Stimulated activated CD4-positive, alpha-beta T cell treated with anti-CD3 and anti-CD28 coated beads, Interleukin-4, amount 100 ng/mL, for 1 hour (primary cell): ENCODE measurements around the gene RAB41.
"Not testable (repeated sequence)": the region's sequence is repeated elsewhere in the genome, so short reads cannot be mapped to it uniquely, and the experiment has no call there.

Source experiments
- DNase-seq: peaks from one replicate; pipeline ENCODE4 v3.0.0-alpha.2; 2020

The RAB41 gene

DNA sequence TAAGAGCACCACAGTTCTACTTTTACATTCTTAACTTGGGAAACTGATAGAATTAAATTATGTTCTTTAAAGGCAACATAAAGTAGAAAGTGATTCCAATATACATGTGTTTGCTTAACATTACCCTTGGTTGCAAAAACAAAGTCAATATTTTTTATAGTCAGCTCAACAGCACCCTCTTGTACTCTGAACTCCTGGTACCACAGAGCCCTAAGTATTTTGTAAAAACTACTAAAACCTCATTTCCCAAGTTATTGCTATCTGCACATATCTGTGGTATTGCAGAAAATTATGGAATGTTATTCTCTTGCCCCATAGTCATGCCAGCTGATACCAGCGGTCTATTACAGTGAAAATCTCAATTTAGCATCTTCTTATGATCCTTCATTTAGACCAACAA lies 10.8 kb downstream of the RAB41 start:
- no peak for DNase-seq

DNA sequence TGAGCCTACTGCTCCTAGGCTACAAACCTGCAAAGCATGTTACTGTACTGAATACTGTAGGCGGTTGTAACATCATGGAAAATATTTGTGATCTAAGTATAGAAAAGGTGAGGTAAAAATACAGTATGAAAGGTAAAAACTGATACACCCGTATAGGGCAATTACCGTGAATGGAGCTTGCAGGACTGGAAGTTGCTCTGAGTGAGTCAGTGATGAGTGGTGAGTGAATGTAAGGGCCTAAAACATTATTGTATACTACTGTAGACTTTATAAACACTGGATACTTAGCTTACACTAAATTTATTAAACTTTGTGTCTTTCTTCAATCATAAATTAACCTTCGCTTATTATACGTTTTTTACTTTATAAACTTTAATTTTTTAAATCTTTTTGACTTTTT lies 11.6 kb downstream of the RAB41 start:
- DNase-seq, result no peak

DNA sequence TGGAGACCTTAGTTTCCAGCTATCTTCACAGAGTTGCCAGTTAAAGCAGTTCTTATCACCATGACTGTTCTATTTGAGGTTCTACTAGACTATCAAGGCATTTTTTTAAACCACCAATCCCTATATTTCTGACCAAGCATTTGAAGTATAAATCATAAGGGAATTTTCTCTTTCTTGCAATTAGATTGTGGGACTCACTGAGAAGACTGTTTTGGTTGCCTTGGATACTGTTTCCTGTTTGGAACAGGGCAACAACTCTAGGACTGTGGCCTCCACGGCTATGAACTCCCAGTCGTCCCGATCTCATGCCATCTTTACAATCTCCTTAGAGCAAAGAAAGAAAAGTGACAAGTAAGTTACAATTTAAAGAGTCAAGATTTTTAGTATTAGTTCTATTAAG lies 19.7 kb downstream of the RAB41 start:
- DNase-seq, result no peak

DNA sequence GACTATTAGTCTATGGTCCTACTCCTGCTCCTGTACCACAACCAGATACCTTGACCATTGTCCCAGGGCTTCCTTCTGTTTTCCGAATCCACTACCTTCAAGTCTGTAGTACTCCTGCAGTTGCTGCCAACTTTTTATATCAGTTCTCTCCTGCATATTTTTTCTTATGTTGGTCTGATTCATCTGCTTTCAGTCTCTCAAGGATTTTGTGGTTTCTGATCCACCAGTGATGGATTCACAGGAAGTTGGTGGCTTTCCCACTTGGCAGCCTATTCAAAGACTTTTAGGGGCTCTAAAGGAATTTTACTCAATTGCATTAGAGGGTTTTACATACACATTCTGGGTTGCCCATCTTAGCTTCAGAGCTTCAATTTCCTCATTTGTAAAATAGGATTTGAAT lies 31.5 kb downstream of the RAB41 start:
- no peak for DNase-seq

DNA sequence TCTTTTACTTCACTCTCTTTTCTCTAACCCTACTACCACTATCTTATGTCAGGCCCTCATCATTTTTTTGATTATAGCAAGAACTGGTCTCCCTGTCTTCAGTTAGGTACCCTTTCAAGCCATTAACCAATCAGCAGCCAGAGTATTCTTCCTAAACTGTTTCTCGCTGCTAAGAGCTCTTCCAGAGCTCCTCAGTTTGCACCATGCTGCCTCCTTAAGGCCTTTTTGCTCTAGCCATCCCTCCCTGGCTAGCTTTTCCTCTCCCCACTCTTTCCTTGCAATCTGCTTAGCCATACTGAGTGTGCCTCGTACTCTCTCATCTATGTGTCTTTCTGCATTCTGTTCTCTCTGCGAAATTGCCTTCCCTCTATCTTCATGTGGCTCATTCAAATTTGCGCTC lies 40.8 kb downstream of the RAB41 start:
- no peak for DNase-seq

DNA sequence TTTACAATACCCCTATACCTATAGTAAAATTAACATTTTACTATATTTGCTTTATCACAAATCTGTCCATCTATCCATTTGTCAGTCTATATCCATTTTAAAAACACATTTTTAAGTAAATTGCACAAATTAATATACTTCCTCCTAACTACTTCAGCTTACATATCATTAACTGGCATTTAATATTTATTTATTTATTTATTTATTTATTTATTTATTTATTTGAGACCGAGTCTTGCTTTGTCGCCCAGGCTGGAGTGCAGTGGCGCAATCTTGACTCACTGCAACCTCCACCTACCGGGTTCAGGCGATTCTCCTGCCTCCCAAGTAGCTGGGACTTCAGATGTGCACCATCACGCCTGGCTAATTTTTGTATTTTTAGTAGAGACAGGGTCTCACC lies 41.7 kb downstream of the RAB41 start:
- not testable (repeated sequence) for DNase-seq

DNA sequence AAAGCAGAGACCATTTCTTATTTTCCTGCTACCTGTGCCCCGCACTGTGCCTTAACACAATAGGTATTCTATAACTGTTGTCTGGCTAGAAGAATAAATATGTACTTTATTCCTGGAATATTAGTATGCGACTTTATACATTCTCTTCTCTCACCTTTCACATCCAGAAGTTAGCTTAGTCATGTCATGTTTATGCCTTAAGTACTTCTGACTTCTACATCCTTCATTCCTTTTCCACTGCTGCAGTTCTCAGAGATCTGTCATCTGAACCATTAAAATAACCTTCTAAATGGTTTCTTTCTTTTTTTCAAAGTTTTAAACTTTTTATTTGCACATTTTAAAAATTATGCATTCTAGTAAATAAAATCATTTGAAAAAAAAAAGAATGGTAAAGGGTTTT lies 42.4 kb downstream of the RAB41 start:
- DNase-seq, result no peak

DNA sequence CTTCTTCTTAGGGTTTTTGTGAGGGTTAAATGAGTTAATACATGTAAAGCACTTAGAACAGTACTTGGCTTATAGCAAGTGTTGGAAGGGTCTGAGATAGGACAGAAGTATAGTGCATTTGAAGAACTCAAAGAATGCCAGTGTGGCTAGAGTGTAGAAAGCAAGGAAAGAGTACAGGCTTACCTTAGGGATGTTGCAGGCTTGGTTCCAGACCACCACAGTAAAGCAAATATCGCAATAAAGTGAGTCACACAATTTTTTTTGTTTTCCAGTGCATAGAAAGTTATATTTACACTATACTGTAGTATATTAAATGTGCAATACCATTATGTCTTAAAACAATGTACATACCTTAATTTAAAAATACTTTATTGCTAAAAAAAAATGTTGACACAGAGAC lies 49.2 kb downstream of the RAB41 start:
- no peak for DNase-seq

DNA sequence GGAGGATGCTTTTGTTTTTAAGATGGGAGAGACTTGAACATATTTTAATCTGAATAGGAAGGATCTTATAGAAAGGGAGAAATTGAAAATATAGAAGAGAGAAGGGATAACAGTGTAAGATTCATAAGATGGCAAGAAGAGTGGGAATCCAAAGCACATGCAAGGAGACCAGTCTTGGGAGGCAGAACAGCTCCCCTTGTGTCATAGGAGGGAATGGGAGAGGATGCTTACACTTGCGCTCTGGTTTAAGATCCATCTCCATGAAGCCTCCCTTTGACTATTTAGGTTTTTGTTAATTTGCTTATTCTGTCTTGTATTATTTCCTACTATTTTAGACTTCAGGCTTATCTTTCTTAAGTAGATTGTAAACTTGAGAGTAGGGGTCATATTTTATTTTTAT lies 50.6 kb downstream of the RAB41 start:
- no peak for DNase-seq
